Spleen (tissue), 7 donors: Measurements from ENCODE around the gene RRAD.

Source experiments
- CTCF ChIP-seq, 11 experiments: fragments of 200-600 bp in 7 of 11; fragments of 450-650 bp in 4 of 11; sonication (generic) in 4 of 11; IDR thresholded peaks in 8 of 11; conservative IDR thresholded peaks in 3 of 11; 1 replicate in 7 of 11; 2 replicates in 4 of 11; pipeline versions ENCODE4 v1.4.0 to v1.8.0; 2016 to 2021; ENCODE audit warnings: antibody characterized with exemption in 11 of 11, inconsistent platforms in 4 of 11, mild to moderate bottlenecking in 1 of 11
- POLR2A ChIP-seq, 3 donors: fragments of 450-650 bp; IDR thresholded peaks; one replicate each; pipeline ENCODE4 v1.5.1; 2017; ENCODE audit warnings: antibody characterized with exemption in 3 of 3, mild to moderate bottlenecking in 1 of 3
- donor health status: DM: no; HTN: no; CAD: no; lungs with moderate emphysema.
- donor health status: DM: no; HTN: no; CAD: no.
- donor health status: DM: no; HTN: no; CAD: no.

GRCh38 chr16:66950971-66951790 is 25.8 kb upstream of the RRAD start:
- TF ChIP-seq CTCF (IDR thresholded peaks at IDR 0.05 in 8 of 11, conservative IDR thresholded peaks at IDR 0.05 in 3 of 11): no peak
- TF ChIP-seq POLR2A (IDR thresholded peaks at IDR 0.05): no peak
